PC-3 (cell line): ENCODE measurements around the gene ETV3L.

Experiments used
- CTCF ChIP-seq: fragments of 300-600 bp; sonication (generic); conservative IDR thresholded peaks from 2 replicates; pipeline ENCODE4 v1.5.1; 2017; ENCODE audit warnings: antibody characterized with exemption, low read depth, mild to moderate bottlenecking, low read length
- EZH2phosphoT487 ChIP-seq: fragments of 300-600 bp; sonication (generic); IDR thresholded peaks from 2 replicates; pipeline ENCODE4 v1.6.1; 2018; ENCODE audit warnings: mild to moderate bottlenecking, antibody characterized with exemption, low read length, borderline replicate concordance

- peak; percentile 99 for TF ChIP-seq CTCF
- TF ChIP-seq EZH2phosphoT487, result no peak
These were observed 9.4 kb downstream of the ETV3L start for GRCh38 chr1:157090196-157090647.
